GM15510 (cell line): ENCODE measurements around the gene SLC25A17.

Source experiments
- POLR2A ChIP-seq: IDR thresholded peaks from 3 replicates; pipeline ENCODE4 v1.6.1; 2011; ENCODE audit warnings: borderline replicate concordance; ENCODE audit not compliant: insufficient read length; ENCODE audit errors: extremely low read depth

The SLC25A17 gene

DNA sequence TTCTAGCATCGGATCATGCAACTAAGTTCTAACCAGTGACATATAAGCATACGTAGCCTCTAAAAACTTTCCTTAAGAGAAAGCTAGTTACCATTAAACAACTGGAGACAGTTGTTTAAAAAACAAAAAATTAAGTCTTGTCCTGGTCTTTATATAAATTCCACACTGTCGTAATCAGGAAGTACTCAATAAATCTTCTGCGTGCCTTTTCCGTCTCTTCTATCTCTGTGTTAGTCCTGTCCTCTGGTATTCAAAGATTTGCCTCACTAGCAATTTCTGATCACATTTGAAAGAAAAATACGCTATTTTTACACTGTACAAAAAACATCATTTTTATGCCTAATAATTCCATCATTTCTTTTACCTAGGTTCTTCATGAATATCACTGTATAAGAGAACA is 10.0 kb upstream of the SLC25A17 start:
- TF ChIP-seq POLR2A: no peak

- TF ChIP-seq POLR2A: no peak
These were observed 8.0 kb upstream of the SLC25A17 start for GRCh38 chr22:40826984-40827741.

DNA sequence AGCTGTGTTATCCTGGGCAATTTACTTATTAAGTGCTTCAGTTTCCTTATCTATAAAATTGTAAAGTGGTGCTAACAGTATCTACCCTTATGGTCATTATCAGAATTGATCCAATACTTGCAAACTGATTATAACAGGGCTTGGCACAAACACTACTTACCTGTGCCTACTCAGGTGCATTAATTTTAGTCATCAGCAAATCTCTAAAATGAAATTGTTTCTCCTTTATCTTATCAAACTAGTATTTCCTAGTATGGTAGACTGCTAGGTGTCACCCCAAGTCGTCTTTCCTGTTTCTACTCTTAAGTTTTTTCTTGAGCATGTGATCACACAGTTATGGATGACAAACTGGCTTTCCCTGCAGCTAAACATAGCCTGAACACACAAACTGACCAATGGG is 4.3 kb upstream of the SLC25A17 start:
- TF ChIP-seq POLR2A: no peak

- TF ChIP-seq POLR2A: no peak
These were observed 524 bp upstream of the SLC25A17 start for GRCh38 chr22:40819599-40820140.

DNA sequence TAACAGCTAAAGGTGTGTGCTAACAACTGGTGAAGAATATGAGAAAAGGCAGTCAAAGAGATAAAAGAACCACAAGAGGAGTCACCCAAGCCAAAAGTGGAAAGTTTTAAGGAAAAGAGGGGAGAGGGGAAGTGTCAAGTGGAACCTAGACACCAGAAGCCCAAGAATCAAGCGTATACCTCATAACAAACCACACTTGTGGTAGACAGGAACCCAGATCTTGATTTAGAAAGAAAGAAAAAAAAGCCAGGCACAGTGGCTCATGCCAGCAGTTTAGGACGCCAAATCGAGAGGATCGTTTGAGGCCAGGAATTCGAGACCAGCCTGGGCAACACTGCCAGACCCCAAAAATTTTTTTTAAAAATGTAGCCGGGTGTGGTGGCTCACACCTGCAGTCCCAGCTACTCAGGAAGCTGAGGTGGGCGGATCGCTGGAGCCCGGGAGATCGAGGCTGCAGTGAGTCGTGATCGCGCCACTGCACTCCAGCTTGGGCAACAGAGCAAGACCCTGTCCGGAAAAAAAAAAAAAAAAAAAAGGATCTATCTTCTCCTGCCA is 877 bp downstream of the SLC25A17 start:
- no peak for TF ChIP-seq POLR2A

DNA sequence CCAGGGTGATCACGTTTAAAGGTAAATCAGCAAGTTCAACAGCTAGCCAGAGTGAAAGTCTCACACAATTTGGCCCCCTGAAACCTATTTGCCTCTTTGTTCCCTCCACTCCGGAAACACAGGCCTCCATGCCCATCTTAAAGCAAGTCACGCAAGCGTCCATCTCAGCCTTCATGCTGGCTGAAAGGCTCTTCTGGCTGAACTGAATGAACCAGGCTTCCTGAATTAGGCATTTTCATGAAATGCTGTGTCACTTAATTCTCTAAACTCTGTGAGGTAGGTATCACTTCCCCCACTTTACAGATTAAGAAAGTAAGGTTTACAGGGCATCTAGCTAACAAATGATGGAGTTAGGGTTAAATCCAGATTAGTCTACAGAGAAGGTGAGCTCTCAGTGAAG is 1.4 kb downstream of the SLC25A17 start:
- TF ChIP-seq POLR2A: no peak

- no peak for TF ChIP-seq POLR2A
These were observed 5.2 kb downstream of the SLC25A17 start for GRCh38 chr22:40813912-40814315.

- TF ChIP-seq POLR2A: no peak
These were observed 10.9 kb downstream of the SLC25A17 start for GRCh38 chr22:40808018-40808841.

- no peak for TF ChIP-seq POLR2A
These were observed 12.4 kb downstream of the SLC25A17 start for GRCh38 chr22:40806711-40807110.

- no peak for TF ChIP-seq POLR2A
These were observed 13.4 kb downstream of the SLC25A17 start for GRCh38 chr22:40805699-40806203.

DNA sequence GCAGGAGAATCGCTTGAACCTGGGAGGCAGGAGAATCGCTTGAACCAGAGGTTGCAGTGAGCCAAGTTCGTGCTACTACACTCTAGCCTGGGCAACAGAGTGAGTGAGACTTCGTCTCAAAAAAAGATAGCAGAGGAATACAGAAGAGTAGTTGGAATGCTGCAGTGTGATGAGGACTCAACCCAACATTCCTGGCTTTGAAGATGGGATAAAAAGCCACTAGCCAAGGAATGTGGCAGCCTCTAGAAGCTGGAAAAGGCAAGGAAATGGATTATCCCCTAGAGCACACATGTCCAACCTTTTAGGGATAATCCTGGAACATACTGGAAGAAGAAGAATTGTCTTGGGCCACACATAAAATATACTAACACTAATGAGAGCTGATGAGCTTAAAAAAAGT is 13.9 kb downstream of the SLC25A17 start:
- TF ChIP-seq POLR2A: no peak

DNA sequence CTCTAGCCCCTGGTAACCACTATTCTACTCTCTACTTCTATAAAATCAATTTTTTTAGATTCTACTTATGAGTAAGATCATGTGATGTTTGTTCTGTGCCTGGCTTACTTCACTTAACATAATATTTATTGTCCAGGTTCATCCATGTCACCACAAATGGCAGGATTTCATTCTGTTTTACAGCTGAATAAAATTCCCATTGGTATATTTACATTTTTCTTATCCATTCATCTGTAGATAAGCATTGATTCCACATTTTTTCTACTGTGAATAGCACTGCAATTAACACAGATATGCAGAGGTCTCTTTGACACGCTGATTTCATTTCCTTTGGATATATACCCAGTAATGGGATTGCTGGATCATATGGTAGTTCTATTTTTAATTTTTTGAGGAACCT is 15.8 kb downstream of the SLC25A17 start:
- no peak for TF ChIP-seq POLR2A

GRCh38 chr22:40799008-40799407 is 20.1 kb downstream of the SLC25A17 start:
- TF ChIP-seq POLR2A: no peak

DNA sequence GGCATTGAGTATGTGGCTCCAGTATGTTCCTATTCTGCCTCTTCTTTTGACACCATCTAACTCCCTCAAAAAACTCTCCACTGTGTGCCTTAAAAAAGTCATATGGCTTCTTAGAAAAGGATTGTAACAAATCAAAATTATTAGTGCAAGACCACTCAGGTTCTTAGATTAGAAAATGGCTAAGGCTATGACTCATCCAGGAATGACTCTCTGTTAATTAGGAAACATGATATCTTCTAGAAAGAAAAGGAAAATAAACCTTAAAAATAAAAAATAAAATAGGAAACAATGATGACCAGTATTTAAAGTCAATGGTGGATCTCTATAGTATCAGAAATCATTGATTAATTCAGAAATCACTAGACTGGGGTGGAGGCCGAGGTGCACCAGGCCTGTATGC is 21.7 kb downstream of the SLC25A17 start:
- TF ChIP-seq POLR2A: no peak

DNA sequence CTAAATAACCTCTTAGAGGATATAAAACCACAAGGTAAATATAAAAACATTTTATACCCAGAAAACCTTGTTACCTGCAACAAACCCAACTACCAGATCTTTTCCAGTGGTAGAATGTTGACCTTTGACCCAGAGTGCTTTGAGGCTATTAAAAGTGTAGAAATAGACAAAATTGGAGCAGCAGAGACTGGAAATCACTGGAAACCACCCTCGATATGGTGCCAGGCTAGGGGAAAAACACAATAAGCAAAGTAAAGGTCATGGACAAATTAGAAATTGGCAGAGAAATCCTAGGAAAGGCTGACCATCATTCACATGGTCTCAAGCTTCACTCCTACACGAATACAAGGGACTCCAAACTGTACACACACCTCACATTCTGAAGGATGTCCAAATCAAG is 26.7 kb downstream of the SLC25A17 start:
- no peak for TF ChIP-seq POLR2A
